GM12874 (cell line): Measurements from ENCODE around the gene ST3GAL4.

Experiments
- CTCF ChIP-seq: IDR thresholded peaks from 2 replicates; pipeline ENCODE4 v1.5.1; 2011; ENCODE audit warnings: low read depth, mild to moderate bottlenecking, control low read depth, low read length, moderate library complexity; ENCODE audit not compliant: insufficient read depth

ST3GAL4 gene

GRCh38 chr11:126332221-126332711 lies 23.2 kb upstream of the ST3GAL4 start:
- no peak for TF ChIP-seq CTCF

- no peak for TF ChIP-seq CTCF
These were observed 22.3 kb upstream of the ST3GAL4 start for GRCh38 chr11:126333142-126333541.

GRCh38 chr11:126334659-126335462 lies 20.6 kb upstream of the ST3GAL4 start:
- no peak for TF ChIP-seq CTCF

GRCh38 chr11:126335463-126335760 lies 20.1 kb upstream of the ST3GAL4 start:
- no peak for TF ChIP-seq CTCF

- no peak for TF ChIP-seq CTCF
These were observed 19.3 kb upstream of the ST3GAL4 start for GRCh38 chr11:126336138-126336541.

GRCh38 chr11:126336671-126337101 lies 18.8 kb upstream of the ST3GAL4 start:
- TF ChIP-seq CTCF: no peak

GRCh38 chr11:126337126-126337473 lies 18.4 kb upstream of the ST3GAL4 start:
- no peak for TF ChIP-seq CTCF
